Spleen (tissue), 7 donors: ENCODE results near the gene ANXA5.

Experiments
- POLR2A ChIP-seq, 3 donors: fragments of 450-650 bp; IDR thresholded peaks; one replicate each; pipeline ENCODE4 v1.5.1; 2017; ENCODE audit warnings: antibody characterized with exemption in 3 of 3, mild to moderate bottlenecking in 1 of 3
- TF ChIP-seq, protein P1 (sequence below), 11 experiments: fragments of 200-600 bp in 7 of 11; fragments of 450-650 bp in 4 of 11; sonication (generic) in 4 of 11; IDR thresholded peaks in 8 of 11; conservative IDR thresholded peaks in 3 of 11; 1 replicate in 7 of 11; 2 replicates in 4 of 11; pipeline versions ENCODE4 v1.4.0 to v1.8.0; 2016 to 2021; ENCODE audit warnings: antibody characterized with exemption in 11 of 11, inconsistent platforms in 4 of 11, mild to moderate bottlenecking in 1 of 11
- donor health status: DM: no; HTN: no; CAD: no; lungs with moderate emphysema.
- donor health status: DM: no; HTN: no; CAD: no.
- donor health status: DM: no; HTN: no; CAD: no.

DNA sequence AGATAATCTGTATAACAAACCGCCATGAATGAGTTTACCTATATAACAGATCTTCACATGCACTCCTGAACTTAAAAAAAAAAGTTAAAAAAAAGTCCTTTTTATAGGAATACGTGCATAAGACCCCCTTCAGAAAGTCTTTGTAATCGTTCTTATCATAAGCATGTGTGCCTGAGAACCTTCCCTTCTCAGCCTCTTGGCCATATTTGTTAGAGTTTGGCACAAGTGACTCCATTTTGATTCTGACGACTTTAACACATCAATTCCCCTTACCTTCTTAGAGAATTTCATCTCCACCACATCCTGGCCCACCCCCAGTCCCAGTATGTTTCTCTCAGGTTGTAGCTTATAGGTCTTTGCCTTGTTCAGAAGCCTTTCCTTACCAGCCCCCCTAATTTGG is 16.0 kb upstream of the ANXA5 start:
- TF ChIP-seq, protein P1, sequence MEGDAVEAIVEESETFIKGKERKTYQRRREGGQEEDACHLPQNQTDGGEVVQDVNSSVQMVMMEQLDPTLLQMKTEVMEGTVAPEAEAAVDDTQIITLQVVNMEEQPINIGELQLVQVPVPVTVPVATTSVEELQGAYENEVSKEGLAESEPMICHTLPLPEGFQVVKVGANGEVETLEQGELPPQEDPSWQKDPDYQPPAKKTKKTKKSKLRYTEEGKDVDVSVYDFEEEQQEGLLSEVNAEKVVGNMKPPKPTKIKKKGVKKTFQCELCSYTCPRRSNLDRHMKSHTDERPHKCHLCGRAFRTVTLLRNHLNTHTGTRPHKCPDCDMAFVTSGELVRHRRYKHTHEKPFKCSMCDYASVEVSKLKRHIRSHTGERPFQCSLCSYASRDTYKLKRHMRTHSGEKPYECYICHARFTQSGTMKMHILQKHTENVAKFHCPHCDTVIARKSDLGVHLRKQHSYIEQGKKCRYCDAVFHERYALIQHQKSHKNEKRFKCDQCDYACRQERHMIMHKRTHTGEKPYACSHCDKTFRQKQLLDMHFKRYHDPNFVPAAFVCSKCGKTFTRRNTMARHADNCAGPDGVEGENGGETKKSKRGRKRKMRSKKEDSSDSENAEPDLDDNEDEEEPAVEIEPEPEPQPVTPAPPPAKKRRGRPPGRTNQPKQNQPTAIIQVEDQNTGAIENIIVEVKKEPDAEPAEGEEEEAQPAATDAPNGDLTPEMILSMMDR (IDR thresholded peaks at IDR 0.05 in 8 of 11, conservative IDR thresholded peaks at IDR 0.05 in 3 of 11): no peak
- TF ChIP-seq POLR2A (IDR thresholded peaks at IDR 0.05): no peak
